ENCODE data around the gene PNMA8B.
A peak's percentile ranks its signal among the peaks of the same experiment; 100 is the strongest.

Gene PNMA8B

DNA sequence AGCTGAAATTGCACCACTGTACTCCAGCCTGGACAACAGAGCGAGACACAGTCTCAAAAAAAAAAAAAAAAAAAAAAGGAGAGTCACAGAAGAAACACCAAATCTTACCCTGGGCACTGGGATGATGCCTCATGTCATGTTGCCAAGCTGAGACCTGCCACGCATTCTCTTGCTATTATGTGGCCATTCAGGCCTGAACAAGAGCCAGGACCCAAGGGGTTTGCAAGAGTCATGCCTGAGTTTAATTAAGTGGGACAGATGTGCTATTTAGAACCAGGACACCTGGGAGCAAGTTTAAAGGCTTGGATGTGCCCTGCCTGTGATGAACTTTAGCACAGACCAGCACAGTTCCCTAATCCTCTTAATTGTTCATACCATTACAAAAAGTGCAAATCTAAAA is 34.1 kb downstream of the PNMA8B start:
- TF ChIP-seq, protein P1, sequence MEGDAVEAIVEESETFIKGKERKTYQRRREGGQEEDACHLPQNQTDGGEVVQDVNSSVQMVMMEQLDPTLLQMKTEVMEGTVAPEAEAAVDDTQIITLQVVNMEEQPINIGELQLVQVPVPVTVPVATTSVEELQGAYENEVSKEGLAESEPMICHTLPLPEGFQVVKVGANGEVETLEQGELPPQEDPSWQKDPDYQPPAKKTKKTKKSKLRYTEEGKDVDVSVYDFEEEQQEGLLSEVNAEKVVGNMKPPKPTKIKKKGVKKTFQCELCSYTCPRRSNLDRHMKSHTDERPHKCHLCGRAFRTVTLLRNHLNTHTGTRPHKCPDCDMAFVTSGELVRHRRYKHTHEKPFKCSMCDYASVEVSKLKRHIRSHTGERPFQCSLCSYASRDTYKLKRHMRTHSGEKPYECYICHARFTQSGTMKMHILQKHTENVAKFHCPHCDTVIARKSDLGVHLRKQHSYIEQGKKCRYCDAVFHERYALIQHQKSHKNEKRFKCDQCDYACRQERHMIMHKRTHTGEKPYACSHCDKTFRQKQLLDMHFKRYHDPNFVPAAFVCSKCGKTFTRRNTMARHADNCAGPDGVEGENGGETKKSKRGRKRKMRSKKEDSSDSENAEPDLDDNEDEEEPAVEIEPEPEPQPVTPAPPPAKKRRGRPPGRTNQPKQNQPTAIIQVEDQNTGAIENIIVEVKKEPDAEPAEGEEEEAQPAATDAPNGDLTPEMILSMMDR (IDR thresholded peaks at IDR 0.05; ENCODE audit: unreplicated experiment in 3 of 3): no peak
- peaks cover 16% of the 10 kb centered on the region for H3K4me1 Mint-ChIP-seq
- no peak overlapping the region for H3K4me3 Mint-ChIP-seq
- H3K9me3 Mint-ChIP-seq: no peaks in the 10 kb centered on the region
- no peaks in the 10 kb centered on the region for H3K27me3 Mint-ChIP-seq (ENCODE audit: low read depth)
- H3K27ac Mint-ChIP-seq: no peak overlapping the region
- peaks cover 23% of the 10 kb centered on the region for H3K36me3 Mint-ChIP-seq (ENCODE audit: low read depth)

DNA sequence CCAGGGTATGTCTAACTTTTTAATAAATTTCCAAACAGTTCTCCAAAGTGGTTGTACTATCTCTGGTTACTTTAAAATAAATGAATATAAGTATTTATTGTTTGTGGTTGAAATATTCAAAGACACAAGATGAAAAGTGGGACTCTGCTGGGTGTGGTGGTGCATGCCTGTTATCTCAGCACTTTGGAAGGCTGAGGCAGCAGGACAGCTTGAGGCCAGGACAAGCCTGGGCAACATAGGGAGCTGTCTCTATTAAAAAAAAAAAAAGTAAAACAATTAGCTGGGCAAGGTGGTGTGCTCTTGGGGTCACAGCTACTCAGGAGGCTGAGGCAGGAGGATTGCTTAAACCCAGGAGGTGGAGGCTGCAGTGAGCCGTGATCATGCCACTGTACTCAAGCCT is 34.7 kb downstream of the PNMA8B start:
- TF ChIP-seq, protein P1 (IDR thresholded peaks at IDR 0.05; ENCODE audit: unreplicated experiment in 3 of 3): no peak
- peaks cover 18% of the 10 kb centered on the region for H3K4me1 Mint-ChIP-seq
- H3K27me3 Mint-ChIP-seq (ENCODE audit: low read depth): no peaks in the 10 kb centered on the region
- H3K36me3 Mint-ChIP-seq (ENCODE audit: low read depth): peaks cover 17% of the 10 kb centered on the region
- H3K27ac Mint-ChIP-seq: no peak overlapping the region
- H3K9me3 Mint-ChIP-seq: no peaks in the 10 kb centered on the region
- H3K4me3 Mint-ChIP-seq: no peak overlapping the region

DNA sequence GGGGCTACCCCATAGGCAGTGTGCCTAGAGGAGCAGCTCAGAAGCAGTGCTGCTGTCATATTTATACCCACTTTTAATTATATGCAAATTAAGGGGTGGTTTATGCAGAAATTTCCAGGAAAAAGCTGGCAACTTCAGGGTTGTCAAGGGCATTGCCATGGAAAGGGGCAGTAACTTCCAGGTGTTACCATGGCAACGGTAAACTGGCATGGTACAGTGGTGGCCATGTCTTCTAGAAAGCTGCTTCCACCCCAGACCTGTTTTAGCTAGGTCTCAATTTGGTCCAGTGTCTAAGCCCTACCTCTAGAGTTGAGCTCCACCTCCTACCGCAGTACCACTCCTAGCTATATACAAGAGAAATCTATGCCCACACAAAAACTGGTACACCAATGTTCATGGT is 35.6 kb downstream of the PNMA8B start:
- TF ChIP-seq, protein P1 (IDR thresholded peaks at IDR 0.05; ENCODE audit: unreplicated experiment in 3 of 3): no peak
- Mint-ChIP-seq H3K4me1 (peaks cover 18% of the 10 kb centered on the region), H3K36me3 (ENCODE audit: low read depth) (peaks cover 9% of the 10 kb centered on the region), H3K9me3 (no peaks in the 10 kb centered on the region), H3K4me3 (no peak overlapping the region), H3K27ac (no peak overlapping the region), H3K27me3 (ENCODE audit: low read depth) (no peaks in the 10 kb centered on the region)

DNA sequence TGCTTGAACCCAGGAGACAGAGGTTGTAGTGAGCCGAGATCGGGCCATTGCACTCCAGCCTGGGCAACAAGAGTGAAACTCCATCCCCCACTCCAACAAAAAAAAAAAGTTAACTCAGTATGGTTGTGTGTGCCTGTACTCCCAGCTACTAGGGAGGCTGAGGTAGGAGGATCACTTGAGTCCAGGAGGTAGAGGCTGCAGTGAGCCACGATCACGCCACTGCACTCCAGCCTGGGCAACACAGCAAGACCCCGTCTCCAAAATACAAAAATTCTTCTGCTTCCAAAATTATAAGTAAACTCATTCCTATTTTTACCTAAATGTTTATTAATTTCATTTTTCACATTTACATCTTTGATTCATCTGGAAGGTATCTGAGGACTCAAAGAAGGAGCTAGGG is 38.7 kb downstream of the PNMA8B start:
- H3K27me3 Mint-ChIP-seq (ENCODE audit: low read depth): no peaks in the 10 kb centered on the region
- TF ChIP-seq, protein P1 (IDR thresholded peaks at IDR 0.05; ENCODE audit: unreplicated experiment in 3 of 3): no peak
- H3K4me3 Mint-ChIP-seq: no peak overlapping the region
- no peaks in the 10 kb centered on the region for H3K9me3 Mint-ChIP-seq
- H3K4me1 Mint-ChIP-seq: peaks cover 26% of the 10 kb centered on the region
- H3K27ac Mint-ChIP-seq: no peak overlapping the region
- H3K36me3 Mint-ChIP-seq (ENCODE audit: low read depth): no peaks in the 10 kb centered on the region

DNA sequence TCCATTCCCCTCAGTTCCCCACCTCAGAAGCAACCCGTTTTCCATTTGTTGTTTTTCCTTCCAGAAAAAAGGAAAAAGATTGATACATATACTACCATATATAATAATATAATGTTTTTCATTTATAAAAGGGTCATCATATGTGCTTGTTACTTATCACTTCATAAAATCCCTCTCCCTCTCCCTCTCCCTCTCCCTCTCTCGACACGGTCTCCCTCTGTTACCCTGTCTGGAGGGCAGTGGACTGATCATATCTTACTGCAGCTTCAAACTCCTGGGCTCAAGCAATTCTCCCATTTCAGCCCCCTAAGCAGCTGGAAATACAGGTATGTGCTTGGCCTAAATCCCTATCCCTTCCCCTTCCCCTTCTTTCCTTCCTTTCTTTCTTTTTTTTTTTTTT is 41.4 kb downstream of the PNMA8B start:
- Mint-ChIP-seq H3K36me3 (ENCODE audit: low read depth) (peaks cover 4% of the 10 kb centered on the region), H3K4me3 (no peak overlapping the region), H3K4me1 (peaks cover 48% of the 10 kb centered on the region), H3K9me3 (peaks cover 8% of the 10 kb centered on the region), H3K27ac (peak overlapping the region in 2 of 3 experiments; percentile 80 to 89), H3K27me3 (ENCODE audit: low read depth) (no peaks in the 10 kb centered on the region)
- TF ChIP-seq, protein P1 (IDR thresholded peaks at IDR 0.05; ENCODE audit: unreplicated experiment in 3 of 3): no peak

DNA sequence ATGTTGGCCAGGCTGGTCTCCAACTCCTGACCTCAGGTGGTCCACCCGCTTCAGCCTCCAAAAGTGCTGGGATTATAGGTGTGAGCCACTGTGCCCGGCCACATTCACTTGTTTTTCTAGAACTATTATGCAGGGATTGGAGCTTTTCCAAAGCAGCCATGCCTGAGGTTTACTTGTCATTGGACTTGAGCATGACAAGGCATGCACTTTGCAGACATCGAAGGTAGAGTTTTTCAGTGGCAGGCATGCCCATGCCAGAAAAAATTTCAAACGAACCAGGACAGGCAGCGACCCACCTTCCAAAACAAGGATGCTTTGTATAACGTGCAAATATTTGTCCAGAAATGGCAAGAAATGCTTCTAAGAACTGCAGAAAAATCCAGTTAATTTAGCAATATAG is 42.0 kb downstream of the PNMA8B start:
- Mint-ChIP-seq H3K36me3 (ENCODE audit: low read depth) (peaks cover 4% of the 10 kb centered on the region), H3K9me3 (peaks cover 9% of the 10 kb centered on the region), H3K4me1 (peaks cover 49% of the 10 kb centered on the region), H3K27me3 (ENCODE audit: low read depth) (no peaks in the 10 kb centered on the region), H3K4me3 (no peak overlapping the region), H3K27ac (peak overlapping the region in 2 of 3 experiments; percentile 80 to 89)
- TF ChIP-seq, protein P1 (IDR thresholded peaks at IDR 0.05; ENCODE audit: unreplicated experiment in 3 of 3): no peak
